ENCODE data around the gene CSTF2T. TPM values are rescaled to one million over a fixed set of nuclear protein-coding genes. Genes with fewer than 3 reads are reported as not detected.

Gene CSTF2T
- total RNA-seq, 4 donors from 2014 or later, result 11.9 to 17.3 (median 16.2) TPM

GRCh38 chr10:51672039-51672535 is 27.3 kb downstream of the CSTF2T start:
- Histone ChIP-seq H3K27me3 (no peaks in the 10 kb centered on the region), H3K27ac (no peak overlapping the region), H3K9me3 (peaks cover 0 to 3% (median 0%) of the 10 kb centered on the region in 4 donors), H3K36me3 (no peaks in the 10 kb centered on the region), H3K4me1 (no peaks in the 10 kb centered on the region), H3K4me3 (no peak overlapping the region)
- DNase-seq, result no peak
- TF ChIP-seq POLR2A (IDR thresholded peaks at IDR 0.05), result no peak
- no peak for TF ChIP-seq CTCF (IDR thresholded peaks at IDR 0.05)

- TF ChIP-seq CTCF (IDR thresholded peaks at IDR 0.05) (no peak), POLR2A (IDR thresholded peaks at IDR 0.05) (no peak)
- peaks cover 0 to 3% (median 0%) of the 10 kb centered on the region in 4 donors for H3K9me3 ChIP-seq
- H3K4me3 ChIP-seq, result no peak overlapping the region
- H3K27ac ChIP-seq, result no peak overlapping the region
- no peaks in the 10 kb centered on the region for H3K36me3 ChIP-seq
- H3K4me1 ChIP-seq, result no peaks in the 10 kb centered on the region
- no peaks in the 10 kb centered on the region for H3K27me3 ChIP-seq
- no peak for DNase-seq
Measured at GRCh38 chr10:51669041-51669440, 30.4 kb downstream of the CSTF2T start.

DNA sequence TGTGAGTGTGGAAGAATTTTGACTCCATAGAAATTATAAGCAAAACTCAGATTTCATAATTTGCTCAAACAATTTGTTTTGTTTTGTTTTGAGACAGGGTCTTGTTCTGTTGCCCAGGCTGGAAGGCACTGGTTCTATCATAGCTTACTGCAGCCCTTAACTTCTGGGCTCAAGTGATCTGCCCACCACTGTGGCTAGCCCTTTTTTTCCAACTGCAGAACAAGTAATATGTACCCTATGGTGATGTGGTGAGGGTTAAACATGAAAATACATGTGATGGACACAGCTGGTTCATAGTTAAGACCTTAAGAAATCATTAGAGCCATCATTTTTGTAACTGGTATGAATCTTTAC is 31.1 kb downstream of the CSTF2T start:
- Histone ChIP-seq H3K4me3 (no peak overlapping the region), H3K9me3 (peaks cover 0 to 3% (median 0%) of the 10 kb centered on the region in 4 donors), H3K4me1 (no peaks in the 10 kb centered on the region), H3K27me3 (no peaks in the 10 kb centered on the region), H3K36me3 (no peaks in the 10 kb centered on the region), H3K27ac (no peak overlapping the region)
- TF ChIP-seq CTCF (IDR thresholded peaks at IDR 0.05) (no peak), POLR2A (IDR thresholded peaks at IDR 0.05) (no peak)
- no peak for DNase-seq

- DNase-seq, result no peak
- Histone ChIP-seq H3K4me3 (no peak overlapping the region), H3K36me3 (no peaks in the 10 kb centered on the region), H3K4me1 (no peaks in the 10 kb centered on the region), H3K27me3 (no peaks in the 10 kb centered on the region), H3K9me3 (peaks cover 0 to 3% (median 0%) of the 10 kb centered on the region in 4 donors), H3K27ac (no peak overlapping the region)
- TF ChIP-seq POLR2A (IDR thresholded peaks at IDR 0.05) (no peak), CTCF (IDR thresholded peaks at IDR 0.05) (no peak)
Measured at GRCh38 chr10:51667678-51668335, 31.6 kb downstream of the CSTF2T start.

DNA sequence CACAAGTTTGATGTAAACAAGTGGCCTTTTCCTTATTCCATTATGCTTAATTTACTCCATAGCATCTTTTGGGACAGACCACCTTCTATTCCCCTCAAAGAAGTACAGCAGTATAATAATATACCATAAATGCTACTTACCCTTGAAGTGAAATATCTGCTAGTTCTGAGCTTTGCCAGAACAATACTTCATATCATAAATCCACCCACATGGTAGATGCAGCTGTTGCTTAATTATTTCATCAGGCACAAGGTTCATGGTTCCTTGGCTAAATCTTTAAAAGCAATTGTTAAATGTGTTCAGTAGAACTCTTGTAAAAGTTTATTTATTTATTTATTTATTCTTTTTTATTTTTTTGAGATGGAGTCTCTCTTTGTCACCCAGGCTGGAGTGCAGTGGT is 32.9 kb downstream of the CSTF2T start:
- no peaks in the 10 kb centered on the region for H3K27me3 ChIP-seq
- H3K36me3 ChIP-seq, result no peaks in the 10 kb centered on the region
- H3K27ac ChIP-seq, result no peak overlapping the region
- H3K4me1 ChIP-seq, result no peaks in the 10 kb centered on the region
- TF ChIP-seq POLR2A (IDR thresholded peaks at IDR 0.05), result no peak
- TF ChIP-seq CTCF (IDR thresholded peaks at IDR 0.05), result no peak
- DNase-seq, result no peak
- no peaks in the 10 kb centered on the region for H3K9me3 ChIP-seq
- no peak overlapping the region for H3K4me3 ChIP-seq
